Cardiac muscle cell (in vitro differentiated cells and primary cell): ENCODE data around the gene GSTA4. TPM values are rescaled to one million over a fixed set of nuclear protein-coding genes. Genes with fewer than 3 reads are reported as not detected.

Experiments used
- DNase-seq, 2 donors: peaks; one replicate each; pipeline versions ENCODE4 v3.0.0 to v3.0.0-alpha.2; 2010 to 2017; ENCODE audit warnings: low read depth in 1 of 2, low spot score in 1 of 2
- H3K27ac ChIP-seq: fragments of 200-600 bp; sonication (generic); 2 replicates; pipeline ENCODE4 v1.5.1; 2016
- H3K27me3 ChIP-seq: fragments of 200-600 bp; sonication (generic); 2 replicates; pipeline ENCODE4 v1.6.0; 2016; ENCODE audit warnings: control low read depth
- H3K36me3 ChIP-seq: fragments of 200-600 bp; sonication (generic); 2 replicates; pipeline ENCODE4 v1.5.1; 2016; ENCODE audit warnings: control low read depth
- H3K4me1 ChIP-seq: fragments of 200-600 bp; sonication (generic); 2 replicates; pipeline ENCODE4 v1.8.1; 2017; ENCODE audit warnings: low read depth, mild to moderate bottlenecking, mixed run types
- H3K4me3 ChIP-seq: fragments of 200-600 bp; sonication (generic); 2 replicates; pipeline ENCODE4 v1.5.1; 2016; ENCODE audit warnings: mild to moderate bottlenecking
- H3K9me3 ChIP-seq: fragments of 200-600 bp; sonication (generic); 2 replicates; pipeline ENCODE4 v1.5.1; 2017; ENCODE audit warnings: low read depth, mild to moderate bottlenecking, control low read depth
- CTCF ChIP-seq: IDR thresholded peaks from 2 replicates; pipeline ENCODE4 v1.5.1; 2012; ENCODE audit warnings: low read depth, mild to moderate bottlenecking, low read length
- polyA plus RNA-seq: library from polyadenylated mRNA; unstranded; fragments of >200 nt; fragmentation: Nextera tagmentation; extraction: Ambion mirVana; gene quantifications from 2 replicates; pipeline ENCODE4 v1.2.1, GENCODE V29; 2016
- total RNA-seq: library from RNA; depleted of rRNA; stranded (reverse); fragments of >200 nt; gene quantifications from 2 replicates; pipeline ENCODE4 v1.2.3, GENCODE V29; 2016

The GSTA4 gene
- total and polyA plus RNA-seq, 2 experiments from 2014 or later = 64.5 to 91.1 TPM

GRCh38 chr6:52983159-52983848 is 11.8 kb downstream of the GSTA4 start:
- TF ChIP-seq CTCF = no peak

GRCh38 chr6:52982680-52983079 is 12.4 kb downstream of the GSTA4 start:
- H3K9me3 ChIP-seq = no peaks in the 10 kb centered on the region
- H3K27ac ChIP-seq = no peak overlapping the region
- TF ChIP-seq CTCF = no peak
- H3K4me3 ChIP-seq = no peak overlapping the region
- no peak for DNase-seq
- H3K27me3 ChIP-seq = no peaks in the 10 kb centered on the region
- peaks cover 14% of the 10 kb centered on the region for H3K36me3 ChIP-seq
- H3K4me1 ChIP-seq = no peaks in the 10 kb centered on the region

More at GRCh38 chr6:52983159-52983848, 11.8 kb downstream of the GSTA4 start:
- peaks cover 14% of the 10 kb centered on the region for H3K36me3 ChIP-seq
- H3K4me1 ChIP-seq = no peaks in the 10 kb centered on the region
- H3K9me3 ChIP-seq = no peaks in the 10 kb centered on the region
- H3K27ac ChIP-seq = no peak overlapping the region
- no peak overlapping the region for H3K4me3 ChIP-seq
- no peaks in the 10 kb centered on the region for H3K27me3 ChIP-seq
- DNase-seq = no peak

DNA sequence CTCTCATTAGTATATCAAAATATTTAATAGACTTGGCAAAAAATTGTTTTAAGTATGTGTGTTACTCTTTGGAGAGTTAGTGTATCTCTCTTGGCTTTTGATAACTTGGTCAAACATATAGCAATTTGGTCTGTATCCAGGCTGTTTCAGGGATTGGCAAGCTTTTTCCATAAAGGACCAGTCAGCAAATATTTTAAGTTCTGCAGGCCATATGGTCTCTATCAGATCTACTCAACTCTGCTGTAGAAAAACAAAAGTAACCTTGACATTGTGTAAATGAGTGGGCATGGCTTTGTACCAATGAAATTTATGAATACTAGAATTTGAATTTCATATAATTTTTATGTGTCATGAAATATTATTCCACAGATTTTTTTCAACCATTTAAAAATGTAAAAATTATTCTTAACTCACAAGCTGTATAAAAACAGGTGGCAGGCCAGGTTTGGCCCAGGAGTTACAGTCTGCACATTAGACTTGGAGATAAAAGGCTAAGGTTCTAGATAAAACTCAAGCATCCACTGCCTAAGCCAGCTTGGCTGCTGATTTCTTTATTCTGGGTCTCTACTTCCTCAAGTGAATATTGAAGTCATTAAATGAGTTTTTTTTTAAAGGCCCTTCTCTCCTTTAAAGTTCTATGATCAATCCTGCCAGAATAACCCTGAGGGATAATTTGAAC is 13.7 kb downstream of the GSTA4 start:
- Histone ChIP-seq H3K4me1 (no peaks in the 10 kb centered on the region), H3K4me3 (no peak overlapping the region), H3K9me3 (no peaks in the 10 kb centered on the region), H3K27ac (no peak overlapping the region), H3K27me3 (no peaks in the 10 kb centered on the region), H3K36me3 (peaks cover 14% of the 10 kb centered on the region)
- DNase-seq = no peak
- no peak for TF ChIP-seq CTCF

DNA sequence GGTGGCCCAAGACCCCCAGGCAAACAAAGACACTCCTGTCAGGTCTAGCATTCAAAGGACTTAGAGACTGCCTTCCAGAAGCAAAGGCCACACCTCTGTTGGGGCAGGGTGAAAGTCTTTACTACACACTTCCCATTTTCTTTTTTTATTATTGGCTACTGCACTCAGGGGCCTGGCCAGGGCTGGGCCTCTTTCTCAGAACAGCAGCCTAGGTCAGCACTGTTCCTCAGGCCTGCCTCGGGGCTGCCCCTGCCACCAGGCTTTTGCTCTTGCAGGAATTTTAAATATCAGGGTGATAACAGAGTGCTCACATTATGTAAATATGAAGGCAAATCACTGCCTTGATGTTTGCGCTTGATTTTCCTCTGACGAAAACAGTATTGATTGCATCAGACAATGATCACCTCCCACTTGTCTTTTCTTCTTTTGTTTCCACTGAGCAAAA is 18.5 kb downstream of the GSTA4 start:
- TF ChIP-seq CTCF = no peak
- H3K27ac ChIP-seq = no peak overlapping the region
- H3K27me3 ChIP-seq = no peaks in the 10 kb centered on the region
- no peaks in the 10 kb centered on the region for H3K4me1 ChIP-seq
- no peak for DNase-seq
- no peak overlapping the region for H3K4me3 ChIP-seq
- H3K36me3 ChIP-seq = no peaks in the 10 kb centered on the region
- H3K9me3 ChIP-seq = no peaks in the 10 kb centered on the region

DNA sequence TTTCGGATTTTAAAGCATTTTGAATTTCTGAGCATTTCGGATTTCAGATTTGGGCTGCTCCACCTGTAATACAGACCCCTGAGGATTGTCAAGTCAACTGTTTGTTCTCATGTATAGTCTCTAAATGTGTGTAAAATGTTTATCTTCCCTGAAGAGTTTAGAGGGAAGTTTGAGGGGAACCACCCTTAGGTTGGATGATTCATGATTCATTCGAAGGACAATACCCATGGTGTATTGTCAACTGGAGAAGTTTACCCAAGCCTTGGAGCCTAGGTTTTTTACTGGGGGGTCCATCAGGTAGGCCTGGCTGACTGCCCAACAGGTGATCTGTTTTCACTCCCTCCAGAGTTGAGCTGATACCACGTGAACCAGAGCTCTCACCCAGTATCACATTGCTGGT is 18.9 kb downstream of the GSTA4 start:
- no peak for DNase-seq
- Histone ChIP-seq H3K27ac (no peak overlapping the region), H3K4me1 (no peaks in the 10 kb centered on the region), H3K27me3 (no peaks in the 10 kb centered on the region), H3K4me3 (no peak overlapping the region), H3K9me3 (no peaks in the 10 kb centered on the region), H3K36me3 (no peaks in the 10 kb centered on the region)
- TF ChIP-seq CTCF = no peak
